Measurements from ENCODE around the gene SPON1. TPM values are rescaled to one million over a fixed set of nuclear protein-coding genes. Genes with fewer than 3 reads are reported as not detected.

SPON1 gene
- total and polyA plus RNA-seq, 2 donors, result 1.6 to 3.6 TPM

GRCh38 chr11:14054116-14055107, 91.9 kb downstream of the SPON1 start:
- Histone ChIP-seq H3K27me3 (ENCODE audit: control insufficient read depth in 2 of 2, insufficient read depth in 1 of 2, low read length in 1 of 2) (no peaks in the 10 kb centered on the region), H3K27ac (ENCODE audit: low read depth in 1 of 2, low read length in 1 of 2) (no peak overlapping the region), H3K36me3 (ENCODE audit: control insufficient read depth in 2 of 2, insufficient read depth in 2 of 2, low read length in 1 of 2) (no peaks in the 10 kb centered on the region), H3K4me3 (ENCODE audit: low read length in 2 of 2) (no peak overlapping the region), H3K4me1 (ENCODE audit: control insufficient read depth in 2 of 2, insufficient read depth in 2 of 2, low read length in 2 of 2) (no peaks in the 10 kb centered on the region), H3K9me3 (ENCODE audit: control insufficient read depth in 2 of 2, insufficient read depth in 1 of 2, low read length in 1 of 2) (no peaks in the 10 kb centered on the region)
- DNase-seq (ENCODE audit: low read depth in 6 of 9, low spot score in 9 of 9), result no peak
- WGBS, result 67% methylated on average over 12 of the region's 12 CpGs

- H3K4me1 ChIP-seq (ENCODE audit: control insufficient read depth in 2 of 2, insufficient read depth in 2 of 2, low read length in 2 of 2), result no peaks in the 10 kb centered on the region
- no peak for DNase-seq (ENCODE audit: low read depth in 6 of 9, low spot score in 9 of 9)
- no peaks in the 10 kb centered on the region for H3K9me3 ChIP-seq (ENCODE audit: control insufficient read depth in 2 of 2, insufficient read depth in 1 of 2, low read length in 1 of 2)
- no peak overlapping the region for H3K27ac ChIP-seq (ENCODE audit: low read depth in 1 of 2, low read length in 1 of 2)
- 94% methylated on average over 1 of the region's 1 CpG for WGBS
- no peaks in the 10 kb centered on the region for H3K36me3 ChIP-seq (ENCODE audit: control insufficient read depth in 2 of 2, insufficient read depth in 2 of 2, low read length in 1 of 2)
- no peaks in the 10 kb centered on the region for H3K27me3 ChIP-seq (ENCODE audit: control insufficient read depth in 2 of 2, insufficient read depth in 1 of 2, low read length in 1 of 2)
- no peak overlapping the region for H3K4me3 ChIP-seq (ENCODE audit: low read length in 2 of 2)
Observed at GRCh38 chr11:14055936-14056335, 93.4 kb downstream of the SPON1 start.

DNA sequence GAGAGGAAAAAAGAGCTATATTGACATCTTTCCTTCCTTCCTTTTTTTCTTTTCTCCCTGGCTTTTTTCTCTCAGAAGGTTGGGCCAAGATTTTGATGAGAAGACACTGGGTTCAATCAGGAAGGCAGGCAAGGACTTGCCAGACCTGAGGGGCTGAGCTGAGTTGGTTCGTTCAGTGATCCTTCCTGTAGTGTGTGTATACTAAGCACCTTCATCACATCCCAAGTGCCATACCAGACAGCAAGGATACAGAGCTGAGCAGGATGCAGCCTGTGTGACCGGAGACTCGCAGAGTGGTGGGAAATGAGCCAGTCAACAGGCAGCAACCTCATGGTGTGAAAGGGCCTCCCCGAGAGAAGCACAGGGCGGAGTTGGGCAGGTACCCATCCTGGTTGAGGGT, 95.5 kb downstream of the SPON1 start:
- no peak for DNase-seq (ENCODE audit: low read depth in 6 of 9, low spot score in 9 of 9)
- Histone ChIP-seq H3K4me3 (ENCODE audit: low read length in 2 of 2) (no peak overlapping the region), H3K27ac (ENCODE audit: low read depth in 1 of 2, low read length in 1 of 2) (no peak overlapping the region), H3K9me3 (ENCODE audit: control insufficient read depth in 2 of 2, insufficient read depth in 1 of 2, low read length in 1 of 2) (no peaks in the 10 kb centered on the region), H3K36me3 (ENCODE audit: control insufficient read depth in 2 of 2, insufficient read depth in 2 of 2, low read length in 1 of 2) (no peaks in the 10 kb centered on the region), H3K4me1 (ENCODE audit: control insufficient read depth in 2 of 2, insufficient read depth in 2 of 2, low read length in 2 of 2) (no peaks in the 10 kb centered on the region), H3K27me3 (ENCODE audit: control insufficient read depth in 2 of 2, insufficient read depth in 1 of 2, low read length in 1 of 2) (no peaks in the 10 kb centered on the region)
- WGBS, result 96% methylated on average over 5 of the region's 5 CpGs

GRCh38 chr11:14059491-14059890, 97.0 kb downstream of the SPON1 start:
- WGBS, result 91% methylated on average over 1 of the region's 1 CpG
- no peak overlapping the region for H3K27ac ChIP-seq (ENCODE audit: low read depth in 1 of 2, low read length in 1 of 2)
- no peaks in the 10 kb centered on the region for H3K4me1 ChIP-seq (ENCODE audit: control insufficient read depth in 2 of 2, insufficient read depth in 2 of 2, low read length in 2 of 2)
- H3K4me3 ChIP-seq (ENCODE audit: low read length in 2 of 2), result no peak overlapping the region
- no peaks in the 10 kb centered on the region for H3K9me3 ChIP-seq (ENCODE audit: control insufficient read depth in 2 of 2, insufficient read depth in 1 of 2, low read length in 1 of 2)
- no peaks in the 10 kb centered on the region for H3K36me3 ChIP-seq (ENCODE audit: control insufficient read depth in 2 of 2, insufficient read depth in 2 of 2, low read length in 1 of 2)
- H3K27me3 ChIP-seq (ENCODE audit: control insufficient read depth in 2 of 2, insufficient read depth in 1 of 2, low read length in 1 of 2), result no peaks in the 10 kb centered on the region
- no peak for DNase-seq (ENCODE audit: low read depth in 6 of 9, low spot score in 9 of 9)

GRCh38 chr11:14061721-14062120, 99.2 kb downstream of the SPON1 start:
- DNase-seq (ENCODE audit: low read depth in 6 of 9, low spot score in 9 of 9), result no peak
- no peaks in the 10 kb centered on the region for H3K27me3 ChIP-seq (ENCODE audit: control insufficient read depth in 2 of 2, insufficient read depth in 1 of 2, low read length in 1 of 2)

DNA sequence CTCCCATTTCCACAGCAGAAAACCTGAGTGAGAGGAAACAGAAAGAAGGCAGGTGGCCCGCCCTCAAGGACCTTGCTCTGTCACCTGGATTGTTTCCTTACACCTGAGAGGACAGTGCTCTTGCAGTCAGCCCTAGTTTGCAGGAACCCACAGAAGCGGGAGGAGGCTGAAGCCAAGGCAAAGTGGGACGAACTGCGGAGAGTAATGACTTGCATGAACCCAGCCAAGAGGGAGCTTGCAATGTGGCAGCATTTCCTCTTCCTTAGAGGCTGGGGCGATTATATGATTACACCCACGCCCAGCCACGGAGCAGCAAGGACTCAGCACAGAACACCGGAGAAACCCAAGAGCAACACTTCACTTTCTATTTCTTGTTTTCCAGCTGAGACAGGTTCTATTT, 102.6 kb downstream of the SPON1 start:
- DNase-seq (ENCODE audit: low read depth in 6 of 9, low spot score in 9 of 9), result peak in 1 of 9 donors; percentile 38

More at GRCh38 chr11:14061721-14062120, 99.2 kb downstream of the SPON1 start:
- Histone ChIP-seq H3K4me1 (ENCODE audit: control insufficient read depth in 2 of 2, insufficient read depth in 2 of 2, low read length in 2 of 2) (no peaks in the 10 kb centered on the region), H3K27ac (ENCODE audit: low read depth in 1 of 2, low read length in 1 of 2) (no peak overlapping the region), H3K4me3 (ENCODE audit: low read length in 2 of 2) (no peak overlapping the region), H3K9me3 (ENCODE audit: control insufficient read depth in 2 of 2, insufficient read depth in 1 of 2, low read length in 1 of 2) (no peaks in the 10 kb centered on the region), H3K36me3 (ENCODE audit: control insufficient read depth in 2 of 2, insufficient read depth in 2 of 2, low read length in 1 of 2) (no peaks in the 10 kb centered on the region)
- WGBS, result 98% methylated on average over 3 of the region's 3 CpGs

DNA sequence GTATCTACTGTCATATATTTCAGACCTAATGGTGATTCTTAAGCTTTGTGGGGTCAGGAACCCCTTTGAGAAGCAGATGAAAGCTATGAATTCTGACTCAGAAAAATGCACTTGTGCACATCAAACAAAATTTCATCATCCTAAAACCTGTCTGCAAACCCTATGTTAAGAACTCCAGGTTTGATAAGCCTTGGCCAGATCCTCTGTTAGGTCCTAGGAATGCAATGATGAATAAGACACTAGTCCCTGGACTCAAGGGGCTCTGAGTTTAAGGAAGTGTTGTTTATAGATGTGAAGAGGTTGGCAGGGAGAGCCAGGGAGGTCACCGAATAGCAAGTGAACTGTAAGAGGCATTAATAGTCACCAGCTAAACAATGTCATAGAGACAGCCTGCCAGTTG, 103.2 kb downstream of the SPON1 start:
- WGBS, result 88% methylated on average over 1 of the region's 1 CpG

More for the DNA sequence above, 102.6 kb downstream of the SPON1 start:
- no peaks in the 10 kb centered on the region for H3K27me3 ChIP-seq (ENCODE audit: control insufficient read depth in 2 of 2, insufficient read depth in 1 of 2, low read length in 1 of 2)
- H3K27ac ChIP-seq (ENCODE audit: low read depth in 1 of 2, low read length in 1 of 2), result no peak overlapping the region
- WGBS, result 62% methylated on average over 8 of the region's 8 CpGs
- no peak overlapping the region for H3K4me3 ChIP-seq (ENCODE audit: low read length in 2 of 2)
- H3K36me3 ChIP-seq (ENCODE audit: control insufficient read depth in 2 of 2, insufficient read depth in 2 of 2, low read length in 1 of 2), result no peaks in the 10 kb centered on the region
- H3K4me1 ChIP-seq (ENCODE audit: control insufficient read depth in 2 of 2, insufficient read depth in 2 of 2, low read length in 2 of 2), result no peaks in the 10 kb centered on the region
- H3K9me3 ChIP-seq (ENCODE audit: control insufficient read depth in 2 of 2, insufficient read depth in 1 of 2, low read length in 1 of 2), result no peaks in the 10 kb centered on the region

DNA sequence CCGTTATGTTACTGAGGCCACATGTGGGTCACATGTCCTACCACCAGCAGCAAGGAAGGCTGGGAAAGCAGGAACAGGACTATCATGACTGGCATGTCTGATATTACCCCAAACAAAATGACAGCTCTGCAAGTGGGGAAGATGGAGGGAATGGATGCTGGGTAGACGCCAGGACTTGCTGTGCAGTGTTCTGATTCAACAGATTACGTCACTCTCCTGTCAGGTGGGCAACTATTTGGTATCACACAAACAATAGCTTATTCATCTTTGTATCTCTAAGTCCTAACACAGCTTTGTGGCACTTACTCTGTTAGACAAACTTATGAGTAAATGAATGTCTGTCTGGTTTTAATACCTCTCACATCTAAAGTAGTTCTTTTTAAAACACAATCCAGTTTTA, 105.2 kb downstream of the SPON1 start:
- Histone ChIP-seq H3K4me3 (ENCODE audit: low read length in 2 of 2) (no peak overlapping the region), H3K27me3 (ENCODE audit: control insufficient read depth in 2 of 2, insufficient read depth in 1 of 2, low read length in 1 of 2) (no peaks in the 10 kb centered on the region), H3K27ac (ENCODE audit: low read depth in 1 of 2, low read length in 1 of 2) (no peak overlapping the region), H3K36me3 (ENCODE audit: control insufficient read depth in 2 of 2, insufficient read depth in 2 of 2, low read length in 1 of 2) (no peaks in the 10 kb centered on the region), H3K9me3 (ENCODE audit: control insufficient read depth in 2 of 2, insufficient read depth in 1 of 2, low read length in 1 of 2) (no peaks in the 10 kb centered on the region), H3K4me1 (ENCODE audit: control insufficient read depth in 2 of 2, insufficient read depth in 2 of 2, low read length in 2 of 2) (no peaks in the 10 kb centered on the region)
- WGBS, result 95% methylated on average over 3 of the region's 3 CpGs
- DNase-seq (ENCODE audit: low read depth in 6 of 9, low spot score in 9 of 9), result no peak

More for the DNA sequence above, 103.2 kb downstream of the SPON1 start:
- H3K9me3 ChIP-seq (ENCODE audit: control insufficient read depth in 2 of 2, insufficient read depth in 1 of 2, low read length in 1 of 2), result no peaks in the 10 kb centered on the region
- H3K4me3 ChIP-seq (ENCODE audit: low read length in 2 of 2), result no peak overlapping the region
- DNase-seq (ENCODE audit: low read depth in 6 of 9, low spot score in 9 of 9), result no peak
- H3K27ac ChIP-seq (ENCODE audit: low read depth in 1 of 2, low read length in 1 of 2), result no peak overlapping the region
- H3K4me1 ChIP-seq (ENCODE audit: control insufficient read depth in 2 of 2, insufficient read depth in 2 of 2, low read length in 2 of 2), result no peaks in the 10 kb centered on the region
- no peaks in the 10 kb centered on the region for H3K27me3 ChIP-seq (ENCODE audit: control insufficient read depth in 2 of 2, insufficient read depth in 1 of 2, low read length in 1 of 2)
- H3K36me3 ChIP-seq (ENCODE audit: control insufficient read depth in 2 of 2, insufficient read depth in 2 of 2, low read length in 1 of 2), result no peaks in the 10 kb centered on the region

DNA sequence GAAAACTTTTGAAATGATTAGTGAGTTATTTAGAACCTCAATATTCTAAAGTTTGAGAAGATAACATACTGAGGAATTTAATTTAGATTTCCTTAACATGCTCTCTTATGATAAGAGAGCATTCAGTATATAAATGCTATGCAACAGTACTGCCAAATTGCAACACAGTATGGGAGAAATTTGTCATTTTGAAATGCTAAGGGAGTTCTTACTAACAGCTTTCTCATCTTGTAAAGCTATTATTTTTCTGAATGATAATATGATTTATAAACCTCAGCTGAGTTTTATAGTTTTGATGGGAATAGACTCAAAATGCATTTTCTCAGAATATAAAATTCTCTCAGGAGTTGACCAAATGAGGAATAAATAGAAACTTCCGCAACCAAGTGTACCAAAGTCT, 108.4 kb downstream of the SPON1 start:
- Histone ChIP-seq H3K4me3 (ENCODE audit: low read length in 2 of 2) (no peak overlapping the region), H3K9me3 (ENCODE audit: control insufficient read depth in 2 of 2, insufficient read depth in 1 of 2, low read length in 1 of 2) (no peaks in the 10 kb centered on the region), H3K27ac (ENCODE audit: low read depth in 1 of 2, low read length in 1 of 2) (no peak overlapping the region), H3K27me3 (ENCODE audit: control insufficient read depth in 2 of 2, insufficient read depth in 1 of 2, low read length in 1 of 2) (no peaks in the 10 kb centered on the region), H3K4me1 (ENCODE audit: control insufficient read depth in 2 of 2, insufficient read depth in 2 of 2, low read length in 2 of 2) (peaks cover 0 to 3% of the 10 kb centered on the region in 2 donors), H3K36me3 (ENCODE audit: control insufficient read depth in 2 of 2, insufficient read depth in 2 of 2, low read length in 1 of 2) (no peaks in the 10 kb centered on the region)
- WGBS, result 94% methylated on average over 1 of the region's 1 CpG
- DNase-seq (ENCODE audit: low read depth in 6 of 9, low spot score in 9 of 9), result no peak

All from thymus (tissue), 11 donors.